ENCODE measurements around the gene ZKSCAN7. TPM values are rescaled to one million over a fixed set of nuclear protein-coding genes. Genes with fewer than 3 reads are reported as not detected.

Gene ZKSCAN7
- total and polyA plus RNA-seq, 2 of the 13 experiments (the other 11 are each of a cell fraction or from before 2014, with no cell fraction given): 2.3 to 3.8 TPM

DNA sequence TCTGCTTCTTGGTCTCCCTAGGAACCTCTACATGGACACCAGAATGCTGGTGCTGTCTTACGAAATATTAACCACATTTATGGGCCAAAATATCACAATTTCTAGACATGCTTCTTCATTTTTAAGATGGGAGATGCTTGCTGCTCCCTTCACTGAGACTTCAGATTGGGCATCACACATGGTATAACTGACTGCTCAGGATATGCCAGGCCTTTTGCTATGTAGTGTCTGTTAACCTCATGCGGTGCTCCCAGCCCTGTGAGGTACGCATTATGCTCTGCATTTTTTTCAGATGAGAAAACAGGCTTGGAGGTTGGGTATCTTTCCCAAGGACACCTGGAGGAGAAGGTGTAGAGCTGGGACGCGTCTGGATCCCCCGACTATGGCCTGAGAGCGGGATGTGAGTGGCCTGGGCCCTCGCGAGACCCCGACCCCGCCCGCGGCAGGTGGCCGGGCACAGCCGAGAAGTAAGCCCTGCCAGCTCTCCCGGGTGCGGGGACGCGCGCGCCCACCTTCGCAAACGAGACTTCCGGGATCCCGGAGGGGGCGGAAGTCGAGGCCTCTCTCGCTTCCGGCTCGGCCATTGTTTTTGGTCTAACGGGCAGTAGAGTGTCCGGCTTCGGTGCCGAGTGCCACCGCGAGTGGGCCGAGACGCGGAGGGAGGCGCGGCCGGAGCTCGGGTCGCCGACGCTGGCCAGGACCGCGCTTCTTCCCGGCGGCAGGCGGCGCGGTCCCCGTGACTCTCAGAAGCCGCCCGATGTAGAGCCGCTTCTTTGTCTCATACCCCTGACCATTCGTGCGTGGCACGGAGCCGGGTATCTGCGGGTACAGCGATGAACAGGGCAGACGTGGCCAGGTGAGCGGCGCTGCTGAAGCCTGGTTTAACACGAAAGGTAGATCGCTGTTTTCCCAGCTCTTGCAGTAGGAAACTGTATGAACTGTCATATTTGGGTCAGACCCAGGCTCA, at the start of gene ZKSCAN7 (continued):
- TF ChIP-seq PRMT3 (CRISPR knock-in tag; IDR thresholded peaks at IDR 0.05; ENCODE audit: borderline replicate concordance, low read depth) (no peak), EEA1 (CRISPR knock-in tag; IDR thresholded peaks at IDR 0.05; ENCODE audit: borderline replicate concordance) (no peak), GRHL1 (CRISPR knock-in tag; conservative IDR thresholded peaks at IDR 0.05) (no peak), ZNF296 (CRISPR knock-in tag; conservative IDR thresholded peaks at IDR 0.05) (no peak), ERF (CRISPR knock-in tag; IDR thresholded peaks at IDR 0.05) (peak; percentile 53; the same call in 1 of the 2 replicates), IKZF4 (CRISPR knock-in tag; IDR thresholded peaks at IDR 0.05; ENCODE audit: borderline replicate concordance, low read depth, not compliant biosample characterization) (no peak), ZNF766 (CRISPR knock-in tag; IDR thresholded peaks at IDR 0.05; ENCODE audit: borderline replicate concordance) (no peak), MTA1 (CRISPR knock-in tag; IDR thresholded peaks at IDR 0.05; ENCODE audit: borderline replicate concordance) (no peak), ZNF773 (CRISPR knock-in tag; IDR thresholded peaks at IDR 0.05; ENCODE audit: borderline replicate concordance) (no peak), BHLHE40 (IDR thresholded peaks at IDR 0.05; ENCODE audit: low read length) (no peak), IRF9 (CRISPR knock-in tag; IDR thresholded peaks at IDR 0.05; ENCODE audit: borderline replicate concordance) (no peak), ZNF333 (CRISPR knock-in tag; IDR thresholded peaks at IDR 0.05; ENCODE audit: borderline replicate concordance) (0 out of 2 replicates have a peak, but pooled peaks have one; percentile 44), HDAC2 (CRISPR knock-in tag; IDR thresholded peaks at IDR 0.05) (no peak; the same call in 1 of the 2 replicates), ZNF160 (CRISPR knock-in tag; IDR thresholded peaks at IDR 0.05) (no peak), HOXA7 (CRISPR knock-in tag; IDR thresholded peaks at IDR 0.05) (no peak), ZNF615 (CRISPR knock-in tag; IDR thresholded peaks at IDR 0.05; ENCODE audit: borderline replicate concordance) (no peak), RXRA (CRISPR knock-in tag; IDR thresholded peaks at IDR 0.05) (no peak), KMT2B (CRISPR knock-in tag; IDR thresholded peaks at IDR 0.05) (peak; percentile 30; the same call in 1 of the 2 replicates), ZNF674 (CRISPR knock-in tag; IDR thresholded peaks at IDR 0.05; ENCODE audit: low read depth) (no peak), TSC22D2 (CRISPR knock-in tag; IDR thresholded peaks at IDR 0.05; ENCODE audit: borderline replicate concordance) (no peak), ZNF263 (CRISPR knock-in tag; IDR thresholded peaks at IDR 0.05) (no peak), RFXAP (CRISPR knock-in tag; IDR thresholded peaks at IDR 0.05; ENCODE audit: borderline replicate concordance) (0 out of 2 replicates have a peak, but pooled peaks have one; percentile 32)
- TF ChIP-seq, protein P1, sequence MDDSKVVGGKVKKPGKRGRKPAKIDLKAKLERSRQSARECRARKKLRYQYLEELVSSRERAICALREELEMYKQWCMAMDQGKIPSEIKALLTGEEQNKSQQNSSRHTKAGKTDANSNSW (CRISPR knock-in tag; IDR thresholded peaks at IDR 0.05; ENCODE audit: borderline replicate concordance): no peak
- TF ChIP-seq, protein P2, sequence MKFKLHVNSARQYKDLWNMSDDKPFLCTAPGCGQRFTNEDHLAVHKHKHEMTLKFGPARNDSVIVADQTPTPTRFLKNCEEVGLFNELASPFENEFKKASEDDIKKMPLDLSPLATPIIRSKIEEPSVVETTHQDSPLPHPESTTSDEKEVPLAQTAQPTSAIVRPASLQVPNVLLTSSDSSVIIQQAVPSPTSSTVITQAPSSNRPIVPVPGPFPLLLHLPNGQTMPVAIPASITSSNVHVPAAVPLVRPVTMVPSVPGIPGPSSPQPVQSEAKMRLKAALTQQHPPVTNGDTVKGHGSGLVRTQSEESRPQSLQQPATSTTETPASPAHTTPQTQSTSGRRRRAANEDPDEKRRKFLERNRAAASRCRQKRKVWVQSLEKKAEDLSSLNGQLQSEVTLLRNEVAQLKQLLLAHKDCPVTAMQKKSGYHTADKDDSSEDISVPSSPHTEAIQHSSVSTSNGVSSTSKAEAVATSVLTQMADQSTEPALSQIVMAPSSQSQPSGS (CRISPR knock-in tag; IDR thresholded peaks at IDR 0.05): no peak
